SK-MEL-5 (cell line): ENCODE measurements around the gene RBM26. TPM values are rescaled to one million over a fixed set of nuclear protein-coding genes. Genes with fewer than 3 reads are reported as not detected.

Source experiments
- DNase-seq: peaks from one replicate; pipeline ENCODE4 v3.0.0-alpha.2; 2016; ENCODE audit warnings: low read depth, low spot score
- in situ Hi-C: cut with HindIII; loops from 2 replicates; pipeline ENCODE4 v1.10.0; 2016; ENCODE audit warnings: low sequenced_read_pairs, high pct_unique_total_duplicates, low pct_unique_long_range_greater_than_20kb
- small RNA-seq, 2 experiments: library from RNA; depleted of rRNA; stranded (forward); fragments of <200 nt; gene quantifications; one replicate each; pipeline ENCODE3, GENCODE V24; 2014
- total RNA-seq: library from RNA; depleted of rRNA; stranded (reverse); fragments of >200 nt; shearing (Covaris generic); gene quantifications from 2 replicates; pipeline ENCODE4 v1.2.3, GENCODE V29; 2014; rRNA removed

The RBM26 gene
- total RNA-seq, 1 experiment from 2014 or later: 26.4 TPM

GRCh38 chr13:79271616-79272015 lies 134.4 kb downstream of the RBM26 start:
- in situ Hi-C loops: no loop called here

GRCh38 chr13:79270859-79271258 lies 135.2 kb downstream of the RBM26 start:
- in situ Hi-C loops: no loop called here
- no peak for DNase-seq

More at GRCh38 chr13:79271616-79272015, 134.4 kb downstream of the RBM26 start:
- no peak for DNase-seq

Small RNA genes within 50 kb of the gene (small RNA-seq; reads per million reads assigned to genes)
- gene RNA5SP33: 0 reads per million in 2 experiments

Other genes with a start within 250 kb of the RBM26 start
- 49.6 and 50.2 TPM in 2 replicates for gene NDFIP2, start 74.9 kb upstream of the RBM26 start, total RNA-seq